ENCODE measurements around the gene ZNF514.
"Not testable (repeated sequence)": the region's sequence is repeated elsewhere in the genome, so short reads cannot be mapped to it uniquely, and the experiment has no call there.

Gene ZNF514

GRCh38 chr2:95192956-95193355 is 33.3 kb upstream of the ZNF514 start:
- not testable (repeated sequence) for H3K4me3 ChIP-seq (ENCODE audit: low read depth, low read length); DNase-seq (ENCODE audit: low read depth)
- peak; percentile 50 for TF ChIP-seq CTCF (IDR thresholded peaks at IDR 0.05; ENCODE audit: insufficient read depth, low read depth, low read length, missing control alignments)

DNA sequence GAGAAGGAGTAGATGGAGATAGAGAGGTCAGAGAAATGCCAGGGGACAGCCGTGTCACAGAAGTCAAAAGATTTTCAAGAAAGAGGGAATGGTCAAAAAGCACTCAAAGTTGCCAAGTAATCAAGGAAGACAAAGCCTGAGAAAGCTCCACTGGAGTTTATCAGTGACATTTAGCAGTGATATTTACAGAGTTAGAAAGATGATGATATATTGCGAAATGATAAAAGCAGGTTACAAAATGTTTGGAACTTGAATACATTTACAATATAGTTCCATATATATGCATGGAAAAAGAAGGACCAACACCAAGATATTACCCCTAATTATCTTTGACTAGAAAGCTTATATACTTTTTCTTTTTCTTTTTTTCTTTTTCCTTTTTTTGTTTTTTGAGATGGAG is 26.3 kb upstream of the ZNF514 start:
- TF ChIP-seq CTCF (IDR thresholded peaks at IDR 0.05; ENCODE audit: insufficient read depth, low read depth, low read length, missing control alignments), result no peak
- DNase-seq (ENCODE audit: low read depth), result no peak
- no peak overlapping the region for H3K4me3 ChIP-seq (ENCODE audit: low read depth, low read length)

DNA sequence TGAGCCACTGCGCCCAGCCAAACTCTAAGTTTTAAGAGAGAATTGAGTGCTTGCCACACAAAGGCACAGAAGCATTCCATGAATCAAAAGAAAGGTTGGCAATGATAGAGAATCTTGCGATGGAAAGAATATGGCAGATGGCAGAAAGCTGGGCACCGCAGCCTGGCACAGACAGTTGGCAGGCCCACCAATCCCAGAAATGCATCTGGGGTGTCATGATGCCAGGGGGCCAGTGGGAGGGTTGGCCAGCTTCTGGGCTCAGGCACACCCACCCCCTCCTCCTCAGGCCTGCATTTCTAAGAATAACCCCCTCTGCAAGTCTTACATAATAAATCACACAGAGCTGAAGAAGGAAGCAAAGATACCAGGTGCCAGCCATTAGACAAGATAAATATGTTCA is 25.5 kb upstream of the ZNF514 start:
- TF ChIP-seq CTCF (IDR thresholded peaks at IDR 0.05; ENCODE audit: insufficient read depth, low read depth, low read length, missing control alignments), result no peak
- no peak overlapping the region for H3K4me3 ChIP-seq (ENCODE audit: low read depth, low read length)
- no peak for DNase-seq (ENCODE audit: low read depth)

- DNase-seq (ENCODE audit: low read depth), result no peak
- H3K4me3 ChIP-seq (ENCODE audit: low read depth, low read length), result no peak overlapping the region
- no peak for TF ChIP-seq CTCF (IDR thresholded peaks at IDR 0.05; ENCODE audit: insufficient read depth, low read depth, low read length, missing control alignments)
Observed at GRCh38 chr2:95181774-95182173, 22.1 kb upstream of the ZNF514 start.

- no peak for TF ChIP-seq CTCF (IDR thresholded peaks at IDR 0.05; ENCODE audit: insufficient read depth, low read depth, low read length, missing control alignments)
- no peak overlapping the region for H3K4me3 ChIP-seq (ENCODE audit: low read depth, low read length)
- no peak for DNase-seq (ENCODE audit: low read depth)
Observed at GRCh38 chr2:95179451-95179850, 19.8 kb upstream of the ZNF514 start.

- DNase-seq (ENCODE audit: low read depth), result no peak
- H3K4me3 ChIP-seq (ENCODE audit: low read depth, low read length), result no peak overlapping the region
- TF ChIP-seq CTCF (IDR thresholded peaks at IDR 0.05; ENCODE audit: insufficient read depth, low read depth, low read length, missing control alignments), result no peak
Observed at GRCh38 chr2:95174031-95174542, 14.4 kb upstream of the ZNF514 start.

DNA sequence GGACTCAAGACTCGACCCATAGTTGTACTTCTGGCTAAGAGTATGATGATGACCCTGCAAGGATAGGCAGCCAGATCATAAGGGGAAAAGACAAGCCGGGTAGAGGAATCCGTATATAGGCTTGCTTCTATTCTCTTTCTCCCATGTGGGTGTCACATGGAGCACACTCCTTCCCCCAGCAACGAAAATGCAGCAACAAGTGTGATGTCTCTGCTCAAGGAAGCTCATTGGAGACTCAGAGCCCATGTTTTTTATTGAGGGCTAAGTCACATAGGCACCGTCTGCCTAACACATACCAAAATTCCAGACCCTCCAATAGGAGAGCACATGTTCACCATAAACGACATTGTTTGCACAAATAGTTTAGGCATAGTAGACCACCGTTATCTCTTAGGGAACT is 12.3 kb upstream of the ZNF514 start:
- TF ChIP-seq CTCF (IDR thresholded peaks at IDR 0.05; ENCODE audit: insufficient read depth, low read depth, low read length, missing control alignments), result no peak
- DNase-seq (ENCODE audit: low read depth), result no peak
- H3K4me3 ChIP-seq (ENCODE audit: low read depth, low read length), result no peak overlapping the region
